Activated CD4-positive, alpha-beta T cell treated with anti-CD3 and anti-CD28 coated beads, Interleukin-10, Interleukin-2, amounts not matched to agents 100 ng/mL and 50 ng/mL, durations not matched to agents 16 hours and 8 hours (primary cell): Measurements from ENCODE around the gene B9D2.
"Not testable (repeated sequence)": the region's sequence is repeated elsewhere in the genome, so short reads cannot be mapped to it uniquely, and the experiment has no call there.

ENCODE experiments used
- DNase-seq: peaks from one replicate; pipeline ENCODE4 v3.0.0-alpha.2; 2020

B9D2 gene

GRCh38 chr19:41384351-41384750 lies 20.4 kb upstream of the B9D2 start:
- no peak for DNase-seq

GRCh38 chr19:41381536-41381935 lies 17.6 kb upstream of the B9D2 start:
- DNase-seq, result not testable (repeated sequence)

- no peak for DNase-seq
Measured at GRCh38 chr19:41377977-41378709, 14.2 kb upstream of the B9D2 start.

- no peak for DNase-seq
Measured at GRCh38 chr19:41376998-41377365, 13.0 kb upstream of the B9D2 start.

- no peak for DNase-seq
Measured at GRCh38 chr19:41376241-41376997, 12.5 kb upstream of the B9D2 start, which contains the start of gene TMEM91. TMEM91 (plus strand) TSS chr19:41376533; CDS start chr19:41378310, 1,777 bp downstream.

GRCh38 chr19:41373993-41374392 lies 10.0 kb upstream of the B9D2 start:
- DNase-seq, result no peak

GRCh38 chr19:41372501-41372900 lies 8.6 kb upstream of the B9D2 start:
- no peak for DNase-seq

- no peak for DNase-seq
Measured at GRCh38 chr19:41371541-41371940, 7.6 kb upstream of the B9D2 start.

GRCh38 chr19:41371119-41371518 lies 7.2 kb upstream of the B9D2 start:
- not testable (repeated sequence) for DNase-seq

GRCh38 chr19:41369769-41370168 lies 5.8 kb upstream of the B9D2 start:
- DNase-seq, result no peak

- no peak for DNase-seq
Measured at GRCh38 chr19:41367848-41368301, 3.9 kb upstream of the B9D2 start.

- DNase-seq, result peak; percentile 23
Measured at GRCh38 chr19:41366089-41366488, 2.1 kb upstream of the B9D2 start.

- DNase-seq, result no peak
Measured at GRCh38 chr19:41364524-41365391, 809 bp upstream of the B9D2 start.

- no peak for DNase-seq
Measured at GRCh38 chr19:41363371-41363752, 587 bp downstream of the B9D2 start.

GRCh38 chr19:41362143-41362847 lies 1.7 kb downstream of the B9D2 start:
- no peak for DNase-seq

GRCh38 chr19:41359741-41360140 lies 4.2 kb downstream of the B9D2 start:
- DNase-seq, result no peak

GRCh38 chr19:41357746-41358145 lies 6.2 kb downstream of the B9D2 start:
- no peak for DNase-seq

GRCh38 chr19:41356984-41357739 lies 6.8 kb downstream of the B9D2 start:
- DNase-seq, result no peak

- DNase-seq, result no peak
Measured at GRCh38 chr19:41355802-41356201, 8.1 kb downstream of the B9D2 start.

- DNase-seq, result no peak
Measured at GRCh38 chr19:41355035-41355434, 8.9 kb downstream of the B9D2 start.

GRCh38 chr19:41354343-41354953 lies 9.5 kb downstream of the B9D2 start:
- no peak for DNase-seq
